H1 (cell line): ENCODE measurements around the gene FHIT. TPM values are rescaled to one million over a fixed set of nuclear protein-coding genes. Genes with fewer than 3 reads are reported as not detected.

Experiments used
- GABPA ChIP-seq: IDR thresholded peaks from 2 replicates; pipeline ENCODE4 v1.6.1; 2011; ENCODE audit warnings: mild to moderate bottlenecking, low read length, moderate library complexity, borderline replicate concordance; ENCODE audit not compliant: insufficient read depth
- KDM4A ChIP-seq: IDR thresholded peaks from one replicate; pipeline ENCODE4 v1.7.1; 2012; ENCODE audit warnings: low read depth, mild to moderate bottlenecking, moderate library complexity, low read length, inconsistent platforms; ENCODE audit not compliant: severe bottlenecking
- RNF2 ChIP-seq: fragments of 200-900, 300-1000 bp; sonication (generic); IDR thresholded peaks from 2 replicates; pipeline ENCODE4 v1.7.1; 2016; ENCODE audit warnings: borderline replicate concordance, low read depth, mild to moderate bottlenecking, antibody characterized with exemption, low read length; ENCODE audit not compliant: poor library complexity, severe bottlenecking; ENCODE audit errors: missing control alignments
- polyA plus RNA-seq, 7 experiments: library from polyadenylated mRNA; depleted of rRNA in 3 of 7; stranded (reverse) in 5 of 7; unstranded in 2 of 7; fragments of >200 nt in 5 of 7; fragments of 200-250 nt in 2 of 7; gene quantifications; 1 replicate in 5 of 7; 2 replicates in 1 of 7; 4 replicates in 1 of 7; pipeline versions ENCODE4 v1.2.1 to v1.2.3, GENCODE V29; 2011 to 2013; ENCODE audit warnings: missing spikeins in 2 of 7, mixed read lengths in 2 of 7
- total RNA-seq: library from RNA; stranded (reverse); fragmentation: NEBNext Ultra II Directional; extraction: Animal tissue kit (Norgen Biotek cat#: 25700); gene quantifications from 2 replicates; pipeline ENCODE4 v1.2.1, GENCODE V29; 2021

The FHIT gene
- total and polyA plus RNA-seq, 2 of the 8 experiments (the other 6 are each of a cell fraction or from before 2014, with no cell fraction given) = 1.2 to 3.2 TPM

GRCh38 chr3:61155701-61156292, 95.5 kb downstream of the FHIT start (continued):
- TF ChIP-seq RNF2 (no peak), GABPA (no peak), KDM4A (no peak)
